H1 (cell line): ENCODE measurements around the gene ZBTB7A. TPM values are rescaled to one million over a fixed set of nuclear protein-coding genes. Genes with fewer than 3 reads are reported as not detected.

Experiments used
- CTCF ChIA-PET: fragments of 300-600 bp; sonication (Branson Sonifier 250); formaldehyde crosslinking; loops from one replicate; lab custom pipeline; 2021; ENCODE audit not compliant: partially characterized antibody; lab: Charles Lee
- POLR2A ChIA-PET: fragments of 300-600 bp; sonication (Branson Sonifier 250); formaldehyde crosslinking; loops from one replicate; lab custom pipeline; 2021; ENCODE audit warnings: inconsistent platforms; ENCODE audit not compliant: partially characterized antibody; lab: Charles Lee
- DNase-seq, 2 experiments: peaks; one replicate each; pipeline versions ENCODE4 v3.0.0 to v3.0.0-alpha.2; 2010 to 2022; ENCODE audit warnings: low spot score in 2 of 2, low read depth in 1 of 2, mixed read lengths in 1 of 2
- FAIRE-seq: peaks from 2 replicates; lab custom pipeline; 2011; peaks lifted over from hg19 to GRCh38; lab: Jason Lieb, UNC
- H2AFZ ChIP-seq: 2 replicates; pipeline ENCODE4 v1.8.1; 2012; ENCODE audit warnings: low read length, inconsistent platforms
- H2AK5ac ChIP-seq: 2 replicates; pipeline ENCODE4 v1.6.1; 2013; ENCODE audit warnings: low read depth, low read length
- H2BK120ac ChIP-seq: replicated peaks from 2 replicates; pipeline ENCODE3; 2013; ENCODE audit warnings: low read depth, low read length, inconsistent platforms
- H2BK12ac ChIP-seq: 2 replicates; pipeline ENCODE4 v1.6.1; 2013; ENCODE audit warnings: low read depth, low read length
- H2BK15ac ChIP-seq: 2 replicates; pipeline ENCODE4 v1.6.1; 2013; ENCODE audit warnings: low read length
- H2BK20ac ChIP-seq: 2 replicates; pipeline ENCODE4 v1.6.1; 2013; ENCODE audit warnings: low read length
- H2BK5ac ChIP-seq: 2 replicates; pipeline ENCODE4 v1.6.1; 2013; ENCODE audit warnings: low read depth, low read length
- H3K14ac ChIP-seq: 2 replicates; pipeline ENCODE4 v1.6.1; 2013; ENCODE audit warnings: inconsistent platforms; ENCODE audit not compliant: insufficient read length
- H3K18ac ChIP-seq: 2 replicates; pipeline ENCODE4 v1.6.1; 2013; ENCODE audit warnings: low read length; ENCODE audit errors: extremely low read depth
- H3K23ac ChIP-seq: 2 replicates; pipeline ENCODE4 v1.6.1; 2013; ENCODE audit warnings: inconsistent platforms; ENCODE audit not compliant: insufficient read length
- H3K23me2 ChIP-seq: 2 replicates; pipeline ENCODE4 v1.6.1; 2013; ENCODE audit warnings: low read depth, low read length
- H3K27ac ChIP-seq: 2 replicates; pipeline ENCODE4 v1.6.1; 2011; ENCODE audit warnings: low read depth, low read length, inconsistent platforms
- H3K27me3 ChIP-seq, 4 experiments: replicated peaks in 1 of 4; 1 replicate in 1 of 4; 2 replicates in 3 of 4; pipeline versions ENCODE4 v1.6.1 to v1.8.1; 2011 to 2013; ENCODE audit warnings: low read length in 3 of 4, mild to moderate bottlenecking in 3 of 4, inconsistent platforms in 2 of 4, mixed read lengths in 2 of 4, moderate library complexity in 1 of 4; ENCODE audit not compliant: control insufficient read depth in 3 of 4, insufficient read depth in 3 of 4; ENCODE audit errors: extremely low read depth in 1 of 4
- H3K36me3 ChIP-seq, 4 experiments: 2 replicates each; pipeline versions ENCODE4 v1.6.1 to v1.8.1; 2011 to 2013; ENCODE audit warnings: mild to moderate bottlenecking in 4 of 4, low read length in 3 of 4, moderate library complexity in 2 of 4, control low read depth in 1 of 4, inconsistent platforms in 1 of 4; ENCODE audit not compliant: insufficient read depth in 4 of 4, control insufficient read depth in 2 of 4
- H3K4ac ChIP-seq: replicated peaks from 2 replicates; pipeline ENCODE3; 2013; ENCODE audit warnings: low read length, low read depth, mixed read lengths, inconsistent platforms; ENCODE audit not compliant: insufficient read length
- H3K4me1 ChIP-seq, 4 experiments: replicated peaks in 1 of 4; 1 replicate in 1 of 4; 2 replicates in 3 of 4; pipeline versions ENCODE4 v1.6.1 to v1.8.1; 2011 to 2013; ENCODE audit warnings: low read length in 3 of 4, inconsistent platforms in 2 of 4, mixed read lengths in 1 of 4; ENCODE audit not compliant: insufficient read depth in 4 of 4, control insufficient read depth in 3 of 4
- H3K4me2 ChIP-seq, 2 experiments: 2 replicates each; pipeline versions ENCODE4 v1.6.1 to v1.8.1; 2011 to 2013; ENCODE audit warnings: low read depth in 2 of 2, low read length in 2 of 2, control low read depth in 1 of 2, inconsistent platforms in 1 of 2, mild to moderate bottlenecking in 1 of 2; ENCODE audit not compliant: insufficient read depth in 1 of 2
- H3K4me3 ChIP-seq, 4 experiments: fragments of 200-600, 300-600 bp in 1 of 4; sonication (generic), shearing (Covaris generic), sonication (Bioruptor Twin) in 1 of 4; 2 replicates each; pipeline versions ENCODE4 v1.5.1 to v1.8.1; 2011 to 2016; ENCODE audit warnings: low read length in 4 of 4, low read depth in 3 of 4, control low read depth in 2 of 4, inconsistent platforms in 2 of 4, mild to moderate bottlenecking in 2 of 4, mixed read lengths in 1 of 4, moderate library complexity in 1 of 4; ENCODE audit not compliant: insufficient read depth in 2 of 4; ENCODE audit errors: extremely low read depth in 1 of 4
- H3K56ac ChIP-seq: replicated peaks from 2 replicates; pipeline ENCODE3; 2013; ENCODE audit warnings: low read depth, mild to moderate bottlenecking, mixed read lengths, low read length, inconsistent platforms; ENCODE audit not compliant: insufficient read length
- H3K79me1 ChIP-seq: 2 replicates; pipeline ENCODE4 v1.6.1; 2013; ENCODE audit warnings: low read depth, low read length, control low read depth
- H3K79me2 ChIP-seq, 2 experiments: 2 replicates each; pipeline versions ENCODE4 v1.6.1 to v1.8.1; 2012 to 2013; ENCODE audit warnings: low read length in 2 of 2, mild to moderate bottlenecking in 2 of 2, inconsistent platforms in 1 of 2; ENCODE audit not compliant: insufficient read depth in 2 of 2, control insufficient read depth in 1 of 2
- H3K9ac ChIP-seq, 4 experiments: replicated peaks in 1 of 4; 1 replicate in 1 of 4; 2 replicates in 3 of 4; pipeline versions ENCODE4 v1.6.1 to v1.8.1; 2011 to 2013; ENCODE audit warnings: low read depth in 3 of 4, low read length in 3 of 4, control low read depth in 2 of 4, mild to moderate bottlenecking in 2 of 4, moderate library complexity in 2 of 4, inconsistent platforms in 1 of 4; ENCODE audit errors: extremely low read depth in 1 of 4
- H3K9me3 ChIP-seq, 2 experiments: 2 replicates each; pipeline versions ENCODE4 v1.6.1 to v1.8.1; 2012 to 2013; ENCODE audit warnings: mild to moderate bottlenecking in 2 of 2, moderate library complexity in 2 of 2, control low read depth in 1 of 2, inconsistent platforms in 1 of 2, low read depth in 1 of 2, low read length in 1 of 2, mixed read lengths in 1 of 2; ENCODE audit not compliant: insufficient read depth in 2 of 2
- H4K20me1 ChIP-seq, 2 experiments: replicated peaks in 1 of 2; 2 replicates each; pipeline versions ENCODE3 to v1.8.1; 2011 to 2013; ENCODE audit warnings: inconsistent platforms in 2 of 2, low read length in 2 of 2, mild to moderate bottlenecking in 1 of 2; ENCODE audit not compliant: insufficient read depth in 2 of 2, control insufficient read depth in 1 of 2
- H4K5ac ChIP-seq: 2 replicates; pipeline ENCODE4 v1.6.1; 2013; ENCODE audit warnings: low read length, low read depth, mixed read lengths, inconsistent platforms; ENCODE audit not compliant: insufficient read length
- H4K8ac ChIP-seq: 2 replicates; pipeline ENCODE4 v1.8.0; 2013; ENCODE audit warnings: mild to moderate bottlenecking, moderate library complexity, low read length, inconsistent platforms; ENCODE audit not compliant: insufficient read depth; ENCODE audit errors: extremely low read depth
- H4K91ac ChIP-seq: replicated peaks from 2 replicates; pipeline ENCODE3; 2013; ENCODE audit warnings: low read length, mixed read lengths, inconsistent platforms; ENCODE audit not compliant: insufficient read length
- CTBP2 ChIP-seq: IDR thresholded peaks from 2 replicates; pipeline ENCODE4 v1.7.0; 2011; ENCODE audit warnings: borderline replicate concordance, mild to moderate bottlenecking, moderate library complexity, mixed read lengths, low read length; ENCODE audit not compliant: insufficient read depth, insufficient read length
- CTCF ChIP-seq, 3 experiments: IDR thresholded peaks; 1 replicate in 2 of 3; 2 replicates in 1 of 3; pipeline versions ENCODE4 v1.5.1 to v1.6.1; 2011; ENCODE audit warnings: low read length in 3 of 3, mild to moderate bottlenecking in 3 of 3, inconsistent platforms in 2 of 3, low read depth in 1 of 3, moderate library complexity in 1 of 3; ENCODE audit not compliant: insufficient read depth in 1 of 3; ENCODE audit errors: control extremely low read depth in 1 of 3
- EP300 ChIP-seq, 2 experiments: IDR thresholded peaks; 1 replicate in 1 of 2; 2 replicates in 1 of 2; pipeline ENCODE4 v1.6.1; 2011 to 2012; ENCODE audit warnings: low read depth in 2 of 2, low read length in 2 of 2, mild to moderate bottlenecking in 2 of 2, borderline replicate concordance in 1 of 2, inconsistent platforms in 1 of 2, moderate library complexity in 1 of 2
- HDAC2 ChIP-seq, 2 experiments: fragments of 300-600 bp in 1 of 2; sonication (generic) in 1 of 2; IDR thresholded peaks; 2 replicates each; pipeline ENCODE4 v1.6.1; 2011 to 2012; ENCODE audit warnings: low read depth in 2 of 2, low read length in 2 of 2, mild to moderate bottlenecking in 2 of 2, moderate library complexity in 2 of 2, borderline replicate concordance in 1 of 2, inconsistent platforms in 1 of 2
- HDAC6 ChIP-seq: IDR thresholded peaks from one replicate; pipeline ENCODE4 v1.7.1; 2012; ENCODE audit warnings: low read depth, mild to moderate bottlenecking, inconsistent platforms, low read length, moderate library complexity
- KDM5A ChIP-seq: fragments of 200-600 bp; IDR thresholded peaks from 2 replicates; pipeline ENCODE4 v1.7.1; 2012; ENCODE audit warnings: mild to moderate bottlenecking, low read length, inconsistent platforms, mixed read lengths
- POLR2AphosphoS5 ChIP-seq: IDR thresholded peaks from 2 replicates; pipeline ENCODE4 v1.6.1; 2011; ENCODE audit warnings: low read depth, low read length
- RXRA ChIP-seq: IDR thresholded peaks from 2 replicates; pipeline ENCODE4 v1.6.1; 2011; ENCODE audit warnings: low read depth, mild to moderate bottlenecking, low read length, moderate library complexity; ENCODE audit not compliant: insufficient read depth
- SIRT6 ChIP-seq: IDR thresholded peaks from one replicate; pipeline ENCODE4 v1.7.1; 2012; ENCODE audit warnings: low read length, inconsistent platforms
- SIX5 ChIP-seq: IDR thresholded peaks from 2 replicates; pipeline ENCODE4 v1.6.1; 2011; ENCODE audit warnings: mild to moderate bottlenecking, low read depth, low read length
- YY1 ChIP-seq: IDR thresholded peaks from 2 replicates; pipeline ENCODE4 v1.6.1; 2011; ENCODE audit warnings: low read depth, mild to moderate bottlenecking, low read length
- WGBS, 2 experiments: shearing (Covaris generic) in 1 of 2; methylation state at CpG; one replicate each; pipeline versions ENCODE4 v1.1.6 to v1.1.7; 2013 to 2015; ENCODE audit warnings: low lambda C conversion rate in 2 of 2, mixed read lengths in 2 of 2, inconsistent platforms in 1 of 2, low coverage in 1 of 2, missing lambda C conversion rate in 1 of 2; ENCODE audit not compliant: insufficient replicate concordance in 2 of 2, insufficient coverage in 1 of 2, insufficient read length in 1 of 2; ENCODE audit errors: extremely low coverage in 1 of 2, missing lambda C conversion rate in 1 of 2; 5-methylcytosine and 5-hydroxymethylcytosine counted together
- polyA plus RNA-seq, 7 experiments: library from polyadenylated mRNA; depleted of rRNA in 3 of 7; stranded (reverse) in 5 of 7; unstranded in 2 of 7; fragments of >200 nt in 5 of 7; fragments of 200-250 nt in 2 of 7; gene quantifications; 1 replicate in 5 of 7; 2 replicates in 1 of 7; 4 replicates in 1 of 7; pipeline versions ENCODE4 v1.2.1 to v1.2.3, GENCODE V29; 2011 to 2013; ENCODE audit warnings: missing spikeins in 2 of 7, mixed read lengths in 2 of 7
- total RNA-seq: library from RNA; stranded (reverse); fragmentation: NEBNext Ultra II Directional; extraction: Animal tissue kit (Norgen Biotek cat#: 25700); gene quantifications from 2 replicates; pipeline ENCODE4 v1.2.1, GENCODE V29; 2021

Gene ZBTB7A
- total and polyA plus RNA-seq, 2 of the 8 experiments (the other 6 are each of a cell fraction or from before 2014, with no cell fraction given): 5.6 to 17.8 TPM

GRCh38 chr19:4016486-4016885 lies 50.2 kb downstream of the ZBTB7A start:
- Histone ChIP-seq H3K4me3 (no peak overlapping the region), H4K8ac (no peak overlapping the region), H2BK12ac (no peak overlapping the region), H4K91ac (no peak overlapping the region), H3K27ac (no peak overlapping the region), H3K9ac (no peak overlapping the region), H3K14ac (no peak overlapping the region), H3K27me3 (no peaks in the 10 kb centered on the region), H2AFZ (no peak overlapping the region), H3K56ac (no peak overlapping the region), H3K23me2 (no peaks in the 10 kb centered on the region; the same call in 1 of the 2 replicates), H3K36me3 (peaks cover 0 to 26% (median 7%) of the 10 kb centered on the region in 4 experiments; a peak in 5 of 8 replicates), H2BK20ac (no peak overlapping the region), H3K4me2 (no peak overlapping the region), H3K79me1 (peaks cover 22% of the 10 kb centered on the region), H3K79me2 (peaks cover 4 to 55% of the 10 kb centered on the region in 2 experiments; a peak in 3 of 4 replicates), H4K5ac (no peak overlapping the region), H3K4me1 (peaks cover 0 to 3% (median 0%) of the 10 kb centered on the region in 4 experiments; a peak in 4 of 7 replicates), H2AK5ac (no peak overlapping the region), H4K20me1 (peaks cover 25 to 37% of the 10 kb centered on the region in 2 experiments), H2BK120ac (no peak overlapping the region), H3K23ac (no peak overlapping the region), H3K9me3 (no peaks in the 10 kb centered on the region), H2BK5ac (no peak overlapping the region; the same call in 1 of the 2 replicates), H2BK15ac (no peak overlapping the region), H3K18ac (no peak overlapping the region), H3K4ac (no peak overlapping the region)
- WGBS, 2 experiments: 96% methylated on average over 11 of the region's 12 CpGs; no CpG with 5 or more reads in 1 of the 2 experiments
- POLR2A ChIA-PET: interaction anchor here (1.4 to 3.2 kb wide), 2 partner anchors 32 to 45 kb away, joined by 3 to 13 read pairs; partner anchors contain the start of genes DAPK3 and EEF2
- DNase-seq (no peak), FAIRE-seq (no peak)
- CTCF ChIA-PET: interaction anchor here (1.1 kb wide), 1 partner anchor 8 kb away, joined by 3 read pairs; no protein-coding TSS in a partner anchor
- TF ChIP-seq KDM5A (no peak), CTBP2 (no peak), CTCF (IDR thresholded peaks at IDR 0.05; ENCODE audit: control extremely low read depth in 1 of 3, insufficient read depth in 1 of 3, low read depth in 1 of 3, low read length in 3 of 3) (no peak), SIX5 (no peak), EP300 (IDR thresholded peaks at IDR 0.05; ENCODE audit: borderline replicate concordance in 1 of 2, low read depth in 2 of 2, low read length in 2 of 2) (no peak), HDAC6 (no peak), RXRA (no peak), POLR2AphosphoS5 (no peak), HDAC2 (IDR thresholded peaks at IDR 0.05; ENCODE audit: borderline replicate concordance in 1 of 2, low read depth in 2 of 2, low read length in 2 of 2) (no peak), SIRT6 (no peak), YY1 (no peak)
